GM12878 (cell line): ENCODE results near the gene GIPC3. TPM values are rescaled to one million over a fixed set of nuclear protein-coding genes. Genes with fewer than 3 reads are reported as not detected.

ENCODE experiments used
- ATAC-seq: fragments of 200-7000 bp; cut with Tn5 transposase; 3 replicates; pipeline ENCODE4 v1.9.1; 2020; ENCODE audit warnings: mild to moderate bottlenecking, moderate library complexity
- BruUV-seq: library from RNA; stranded (reverse); fragments of 400-500 nt; replicated peaks from 2 replicates; lab custom pipeline; 2021; lab: Mats Ljungman, UMichigan
- CTCF ChIA-PET: fragments of 300-600 bp; sonication (Branson Sonifier 250); formaldehyde crosslinking; extraction: SDS; loops from one replicate; lab custom pipeline; 2021; ENCODE audit warnings: inconsistent platforms; lab: Yijun Ruan, JAX
- POLR2A ChIA-PET: fragments of 350-600 bp; formaldehyde crosslinking; extraction: SDS; loops from one replicate; lab custom pipeline; 2021; ENCODE audit warnings: inconsistent platforms; lab: Charles Lee
- RAD21 ChIA-PET: fragments of 300-600 bp; sonication (Branson Sonifier 250); formaldehyde crosslinking; loops from one replicate; lab custom pipeline; 2023; ENCODE audit warnings: antibody characterized with exemption; ENCODE audit not compliant: unreplicated experiment; lab: Charles Lee
- SMC1A ChIA-PET: fragments of 300-600 bp; sonication (Branson Sonifier 250); formaldehyde crosslinking; loops from one replicate; lab custom pipeline; 2023; ENCODE audit not compliant: unreplicated experiment, uncharacterized antibody; lab: Charles Lee
- DNase-seq: peaks from one replicate; pipeline ENCODE4 v3.0.0-alpha.2; 2011; ENCODE audit warnings: low read depth, low spot score
- FAIRE-seq: peaks from 3 replicates; lab custom pipeline; 2011; peaks lifted over from hg19 to GRCh38; lab: Jason Lieb, UNC
- H2AFZ ChIP-seq: 2 replicates; pipeline ENCODE4 v1.6.0; 2011; ENCODE audit warnings: low read depth, low read length, control low read depth; ENCODE audit not compliant: control insufficient read depth
- H3K27ac ChIP-seq: 2 replicates; pipeline ENCODE4 v1.5.1; 2011; ENCODE audit warnings: control low read depth; ENCODE audit not compliant: control insufficient read depth, insufficient read depth
- H3K27me3 ChIP-seq, 2 experiments: replicated peaks in 1 of 2; 2 replicates each; pipeline versions ENCODE4 v1.6.0 to v1.6.1; 2011; ENCODE audit warnings: low read length in 1 of 2; ENCODE audit not compliant: control insufficient read depth in 2 of 2, insufficient read depth in 2 of 2
- H3K36me3 ChIP-seq, 2 experiments: 2 replicates each; pipeline ENCODE4 v1.5.1; 2011; ENCODE audit warnings: low read length in 1 of 2; ENCODE audit not compliant: control insufficient read depth in 2 of 2, insufficient read depth in 2 of 2
- H3K4me1 ChIP-seq: 2 replicates; pipeline ENCODE4 v1.6.1; 2011; ENCODE audit warnings: mild to moderate bottlenecking, low read length, moderate library complexity, mixed read lengths; ENCODE audit not compliant: control insufficient read depth, insufficient read depth
- H3K4me2 ChIP-seq: 2 replicates; pipeline ENCODE4 v1.6.0; 2011; ENCODE audit warnings: control low read depth; ENCODE audit not compliant: control insufficient read depth, insufficient read depth
- H3K4me3 ChIP-seq: fragments of 200-600 bp; sonication (generic); 2 replicates; pipeline ENCODE4 v1.5.1; 2016
- H3K79me2 ChIP-seq: 2 replicates; pipeline ENCODE4 v1.6.0; 2011; ENCODE audit warnings: low read length; ENCODE audit not compliant: control insufficient read depth, insufficient read depth
- H3K9ac ChIP-seq: 2 replicates; pipeline ENCODE4 v1.8.0; 2011; ENCODE audit warnings: low read length, control low read depth, mixed read lengths; ENCODE audit not compliant: control insufficient read depth, insufficient read depth
- H3K9me3 ChIP-seq: replicated peaks from 3 replicates; pipeline ENCODE4 v1.5.1; 2011; ENCODE audit warnings: mild to moderate bottlenecking, low read length; ENCODE audit not compliant: control insufficient read depth, insufficient read depth
- H4K20me1 ChIP-seq: 2 replicates; pipeline ENCODE4 v1.6.0; 2011; ENCODE audit not compliant: control insufficient read depth, insufficient read depth
- ASH2L ChIP-seq: fragments of 300-600, 200-600 bp; sonication (generic); IDR thresholded peaks from 2 replicates; pipeline ENCODE4 v1.6.1; 2017; ENCODE audit warnings: low read depth, mild to moderate bottlenecking, borderline replicate concordance
- POLR2A ChIP-seq: IDR thresholded peaks from 2 replicates; pipeline ENCODE4 v1.6.1; 2011; ENCODE audit warnings: low read depth, mild to moderate bottlenecking, low read length
- ZBED1 ChIP-seq: IDR thresholded peaks from 2 replicates; pipeline ENCODE4 v1.6.1; 2016; ENCODE audit warnings: borderline replicate concordance
- WGBS: methylation state at CpG from one replicate; pipeline ENCODE4 v1.1.6; 2016; ENCODE audit warnings: low lambda C conversion rate; ENCODE audit not compliant: insufficient replicate concordance, insufficient coverage; ENCODE audit errors: missing lambda C conversion rate; 5-methylcytosine and 5-hydroxymethylcytosine counted together
- in situ Hi-C: fragments of 300-500 bp; cut with MboI; formaldehyde crosslinking; loops from 9 replicates; pipeline ENCODE4 v1.14.3; 2018; ENCODE audit warnings: mixed read lengths
- intact Hi-C: fragments of 100-400 bp; cut with micrococcal nuclease; formaldehyde crosslinking; loops from one replicate; pipeline ENCODE4 v1.14.2; 2022; ENCODE audit not compliant: unreplicated experiment
- polyA plus RNA-seq, 11 experiments: library from polyadenylated mRNA; depleted of rRNA in 4 of 11; unstranded in 6 of 11; stranded (reverse) in 5 of 11; fragments of >200 nt; fragmentation: Nextera tagmentation in 4 of 11; fragmentation: Illumina TruSeq in 1 of 11; extraction: Ambion mirVana in 4 of 11; extraction: Trizol in 1 of 11; gene quantifications; 1 replicate in 1 of 11; 2 replicates in 10 of 11; pipeline versions ENCODE4 v1.2.1 to v1.2.3, GENCODE V29; 2011 to 2016; ENCODE audit warnings: inconsistent platforms in 2 of 11, missing spikeins in 2 of 11, low read depth in 1 of 11
- total RNA-seq, 4 experiments: library from RNA; depleted of rRNA in 3 of 4; stranded (reverse); fragments of >200 nt in 3 of 4; fragmentation: Illumina TruSeq in 1 of 4; extraction: Trizol in 1 of 4; gene quantifications; 2 replicates each; pipeline versions ENCODE4 v1.2.1 to v1.2.3, GENCODE V29; 2013 to 2021

The GIPC3 gene
- total and polyA plus RNA-seq, 10 of the 15 experiments (the other 5 are each of a cell fraction or from before 2014, with no cell fraction given), result not detected

GRCh38 chr19:3615524-3616135, 30.4 kb downstream of the GIPC3 start:
- H4K20me1 ChIP-seq, result no peaks in the 10 kb centered on the region
- no peaks in the 10 kb centered on the region for H3K27me3 ChIP-seq
- no peaks in the 10 kb centered on the region for H3K9me3 ChIP-seq
- no TSS peak for BruUV-seq
- H3K4me1 ChIP-seq, result no peaks in the 10 kb centered on the region
- no peak overlapping the region for H2AFZ ChIP-seq
- DNase-seq (no peak), ATAC-seq (no peak), FAIRE-seq (no peak)
- H3K79me2 ChIP-seq, result no peaks in the 10 kb centered on the region
- ChIA-PET SMC1A (no interaction called here), CTCF (interaction anchor here (1.8 kb wide), 1 partner anchor 70 kb away, joined by 6 read pairs; no protein-coding TSS in a partner anchor), POLR2A (no interaction called here), RAD21 (no interaction called here)
- no peak overlapping the region for H3K4me2 ChIP-seq
- 88% methylated on average over 25 of the region's 26 CpGs for WGBS
- no peak overlapping the region for H3K27ac ChIP-seq
- H3K9ac ChIP-seq, result no peak overlapping the region
- TF ChIP-seq POLR2A (peak; percentile 54; the same call in 1 of the 2 replicates), ASH2L (no peak)
- peaks cover 0 to 16% of the 10 kb centered on the region in 2 experiments; a peak in 3 of 4 replicates for H3K36me3 ChIP-seq
- intact Hi-C loops (no loop called here), in situ Hi-C loops (no loop called here)
- no peak overlapping the region for H3K4me3 ChIP-seq

GRCh38 chr19:3617463-3617862, 32.2 kb downstream of the GIPC3 start:
- DNase-seq (no peak), FAIRE-seq (no peak), ATAC-seq (no peak)
- H3K36me3 ChIP-seq, result peaks cover 0 to 11% of the 10 kb centered on the region in 2 experiments; a peak in 3 of 4 replicates
- ChIA-PET CTCF (interaction anchor here (0.7 to 2.3 kb wide), 3 partner anchors 26 to 73 kb away, joined by 3 to 7 read pairs (median 4); no protein-coding TSS in a partner anchor), RAD21 (no interaction called here), POLR2A (no interaction called here), SMC1A (interaction anchor here (1.2 kb wide), 1 partner anchor 30 kb away, joined by 3 read pairs; no protein-coding TSS in a partner anchor)
- no peaks in the 10 kb centered on the region for H3K79me2 ChIP-seq
- H4K20me1 ChIP-seq, result no peaks in the 10 kb centered on the region
- intact Hi-C loops, result no loop called here
- H3K9ac ChIP-seq, result no peak overlapping the region
- no peaks in the 10 kb centered on the region for H3K4me1 ChIP-seq
- H3K9me3 ChIP-seq, result no peaks in the 10 kb centered on the region
- no peak overlapping the region for H3K27ac ChIP-seq
- WGBS, result 90% methylated on average over 13 of the region's 19 CpGs
- TF ChIP-seq ZBED1, result no peak
- H3K4me3 ChIP-seq, result no peak overlapping the region
- in situ Hi-C loops, result no loop called here
- H2AFZ ChIP-seq, result no peak overlapping the region
- no TSS peak for BruUV-seq
- H3K27me3 ChIP-seq, result no peaks in the 10 kb centered on the region
- H3K4me2 ChIP-seq, result no peak overlapping the region
